ENCODE results near the gene EEF2.

DNA sequence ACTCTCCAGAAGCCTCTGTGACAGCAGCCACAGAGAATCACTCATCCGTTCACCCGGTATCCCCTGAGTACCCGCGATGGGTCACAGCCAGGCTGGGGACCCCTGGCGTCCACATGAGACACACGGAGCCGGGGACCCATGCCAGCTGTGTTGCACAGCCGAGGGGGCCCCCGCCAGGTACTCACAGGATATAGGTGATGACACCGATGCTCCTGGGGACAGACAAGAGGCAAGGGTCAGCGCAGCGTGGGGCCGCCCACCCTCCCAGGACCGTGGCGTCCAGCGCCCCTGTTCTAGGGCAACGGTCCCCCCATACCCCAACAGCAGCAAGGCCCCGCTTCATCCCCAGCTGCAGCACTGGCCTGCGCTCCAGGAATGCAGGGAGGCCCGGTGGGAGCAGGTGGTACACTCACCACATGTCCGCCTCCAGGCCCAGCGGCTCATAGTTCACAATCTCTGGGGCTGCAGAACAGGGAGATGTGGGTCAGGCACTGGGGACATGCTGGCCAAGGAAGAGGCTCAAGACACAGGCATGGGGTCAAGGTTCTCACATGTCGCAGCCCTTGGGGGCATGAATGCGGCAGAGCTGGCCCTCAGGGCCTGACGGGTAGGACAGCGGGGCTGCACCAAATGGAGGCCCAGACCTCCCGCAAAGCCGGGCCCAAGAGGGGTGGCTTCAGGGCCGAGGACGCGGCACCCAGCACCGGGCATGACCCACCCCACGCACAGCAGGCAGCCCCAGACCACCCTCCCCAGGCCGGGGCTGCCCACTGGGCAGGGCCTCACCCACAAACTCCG, 21.6 kb downstream of the EEF2 start:
- TF ChIP-seq, protein P1, sequence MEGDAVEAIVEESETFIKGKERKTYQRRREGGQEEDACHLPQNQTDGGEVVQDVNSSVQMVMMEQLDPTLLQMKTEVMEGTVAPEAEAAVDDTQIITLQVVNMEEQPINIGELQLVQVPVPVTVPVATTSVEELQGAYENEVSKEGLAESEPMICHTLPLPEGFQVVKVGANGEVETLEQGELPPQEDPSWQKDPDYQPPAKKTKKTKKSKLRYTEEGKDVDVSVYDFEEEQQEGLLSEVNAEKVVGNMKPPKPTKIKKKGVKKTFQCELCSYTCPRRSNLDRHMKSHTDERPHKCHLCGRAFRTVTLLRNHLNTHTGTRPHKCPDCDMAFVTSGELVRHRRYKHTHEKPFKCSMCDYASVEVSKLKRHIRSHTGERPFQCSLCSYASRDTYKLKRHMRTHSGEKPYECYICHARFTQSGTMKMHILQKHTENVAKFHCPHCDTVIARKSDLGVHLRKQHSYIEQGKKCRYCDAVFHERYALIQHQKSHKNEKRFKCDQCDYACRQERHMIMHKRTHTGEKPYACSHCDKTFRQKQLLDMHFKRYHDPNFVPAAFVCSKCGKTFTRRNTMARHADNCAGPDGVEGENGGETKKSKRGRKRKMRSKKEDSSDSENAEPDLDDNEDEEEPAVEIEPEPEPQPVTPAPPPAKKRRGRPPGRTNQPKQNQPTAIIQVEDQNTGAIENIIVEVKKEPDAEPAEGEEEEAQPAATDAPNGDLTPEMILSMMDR (conservative IDR thresholded peaks at IDR 0.05; ENCODE audit: low read length): no peak
- TF ChIP-seq EZH2phosphoT487 (IDR thresholded peaks at IDR 0.05; ENCODE audit: borderline replicate concordance): no peak

Data from Loucy (cell line).